KG1 (cell line): ENCODE results near the gene PDIK1L.

ENCODE experiments used
- DNase-seq: peaks from one replicate; lab custom pipeline; 2025; lab: John Stamatoyannopoulos, UW

PDIK1L gene

DNA sequence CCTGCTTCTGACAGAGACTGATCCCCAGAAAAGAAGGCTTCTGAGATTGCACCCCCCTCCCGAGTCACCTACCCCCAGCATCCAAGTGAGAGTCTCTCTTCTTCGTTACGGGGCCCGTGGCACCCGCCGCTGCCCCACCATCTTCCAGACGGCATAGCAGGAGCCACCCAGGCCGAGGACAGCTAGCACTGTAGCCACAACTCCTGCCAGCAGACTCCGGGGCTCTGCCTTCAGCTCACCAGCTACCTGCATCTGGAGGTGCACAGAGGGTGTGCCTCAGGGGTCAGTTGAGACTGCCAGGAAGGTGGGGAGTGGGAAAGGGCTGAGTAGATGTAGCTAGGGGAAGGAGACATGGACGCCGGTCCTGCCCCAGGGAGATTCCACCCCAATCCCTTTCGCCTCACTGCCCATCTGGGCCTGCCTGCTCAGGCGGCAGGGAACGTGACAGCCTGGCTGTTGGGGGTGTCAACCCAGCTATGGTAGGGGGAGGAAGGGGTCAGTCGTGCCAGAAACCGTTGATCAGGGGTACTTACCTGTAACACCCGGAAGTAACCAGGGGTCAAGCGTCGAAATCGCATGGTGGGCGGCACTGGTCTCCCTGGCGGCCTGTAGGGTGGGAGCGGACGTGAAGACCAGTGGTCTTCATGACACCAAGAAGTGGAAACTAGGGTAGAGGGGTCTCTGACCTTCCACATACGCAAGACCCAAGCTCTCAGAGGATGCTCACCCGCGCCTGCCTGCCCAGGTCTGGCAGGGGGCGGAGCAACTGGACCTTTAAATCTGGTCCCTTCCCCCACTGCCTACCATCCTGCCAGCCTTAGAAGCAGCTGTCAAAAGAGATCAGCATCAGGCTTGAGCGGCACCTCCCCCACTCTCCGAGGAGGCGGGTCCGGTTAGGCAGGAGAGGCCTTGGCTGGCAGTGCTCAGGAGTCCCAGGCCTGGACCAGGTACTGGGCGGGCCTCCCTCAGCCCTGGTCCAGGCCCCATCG, 59.8 kb downstream of the PDIK1L start, which contains the start of gene ZNF593OS:
Gene ZNF593OS (minus strand): TSS at position 749 of the 989 bp plus-strand sequence. CDS start 171 bp downstream, at position 578.
- no peak for DNase-seq
